ENCODE measurements around the gene TMC2. TPM values are rescaled to one million over a fixed set of nuclear protein-coding genes. Genes with fewer than 3 reads are reported as not detected.

Gene TMC2
- total and polyA plus RNA-seq, 2 of the 8 experiments (the other 6 are each of a cell fraction or from before 2014, with no cell fraction given), result not detected

DNA sequence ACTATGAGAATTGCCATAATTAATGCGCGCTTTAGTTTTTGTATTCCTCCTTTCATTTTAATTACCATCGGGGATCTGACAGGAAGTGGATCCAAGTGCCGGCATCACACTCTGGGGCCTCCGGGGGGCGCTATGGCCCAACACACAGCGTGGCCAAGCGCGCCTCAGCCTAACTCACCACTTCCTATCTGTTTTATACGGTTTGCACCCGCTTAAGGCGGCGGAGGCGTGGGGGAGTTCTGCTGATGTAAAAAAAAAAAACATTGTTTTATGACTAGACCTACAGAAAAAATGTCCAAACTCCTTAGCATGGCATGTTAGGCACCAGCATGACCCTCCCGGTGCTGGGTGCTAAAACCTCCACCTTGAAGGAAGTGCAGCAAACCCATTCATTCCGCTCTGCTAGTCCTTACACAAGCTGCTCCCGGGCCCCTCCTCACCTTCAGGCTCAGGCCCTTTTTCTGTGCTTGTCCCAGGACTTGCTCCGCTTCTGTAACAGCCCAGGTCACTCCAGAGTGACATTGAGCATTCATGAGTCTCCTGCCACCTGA is 151.7 kb downstream of the TMC2 start:
- no peak overlapping the region for H2BK20ac ChIP-seq (ENCODE audit: low read length)
- H3K9me3 ChIP-seq (ENCODE audit: insufficient read depth in 2 of 2, low read depth in 1 of 2, low read length in 1 of 2), result no peaks in the 10 kb centered on the region
- peak in 1 of 2 experiments; percentile 77 for DNase-seq (ENCODE audit: low read depth in 1 of 2, low spot score in 2 of 2)
- 13% methylated on average over 18 of the region's 18 CpGs; no CpG with 5 or more reads in 1 of the 2 experiments for WGBS, 2 experiments (ENCODE audit: extremely low coverage in 1 of 2, insufficient coverage in 1 of 2, insufficient read length in 1 of 2, insufficient replicate concordance in 2 of 2, low coverage in 1 of 2, low lambda C conversion rate in 2 of 2, missing lambda C conversion rate in 1 of 2)
- H2BK15ac ChIP-seq (ENCODE audit: low read length), result no peak overlapping the region
- no peak overlapping the region for H3K27ac ChIP-seq (ENCODE audit: low read depth, low read length)
- H3K4me3 ChIP-seq (ENCODE audit: extremely low read depth in 1 of 4, insufficient read depth in 2 of 4, low read depth in 3 of 4, low read length in 4 of 4), result peak overlapping the region in 2 of 4 experiments; percentile 10 to 50; a peak in 2 of 8 replicates
- no peak overlapping the region for H2AFZ ChIP-seq (ENCODE audit: low read length)
- no peak overlapping the region for H2BK12ac ChIP-seq (ENCODE audit: low read depth, low read length)
- H3K4me1 ChIP-seq (replicated peaks in 1 of 4; ENCODE audit: control insufficient read depth in 3 of 4, insufficient read depth in 4 of 4, low read length in 3 of 4), result peaks cover 3 to 15% (median 6%) of the 10 kb centered on the region in 4 experiments
- no peaks in the 10 kb centered on the region for H3K79me1 ChIP-seq (ENCODE audit: low read depth, low read length)
- no peak overlapping the region for H3K4ac ChIP-seq (replicated peaks; ENCODE audit: insufficient read length, low read depth, low read length)
- H2AK5ac ChIP-seq (ENCODE audit: low read depth, low read length), result no peak overlapping the region
- no peaks in the 10 kb centered on the region; the same call in 1 of the 2 replicates for H3K23me2 ChIP-seq (ENCODE audit: low read depth, low read length)
- peak overlapping the region; percentile 49 to 63 for H3K4me2 ChIP-seq (ENCODE audit: insufficient read depth in 1 of 2, low read depth in 2 of 2, low read length in 2 of 2)
- no peak overlapping the region for H4K5ac ChIP-seq (ENCODE audit: insufficient read length, low read depth, low read length)
- no peak overlapping the region for H4K91ac ChIP-seq (replicated peaks; ENCODE audit: insufficient read length, low read length)
- no peaks in the 10 kb centered on the region for H3K79me2 ChIP-seq (ENCODE audit: control insufficient read depth in 1 of 2, insufficient read depth in 2 of 2, low read length in 2 of 2)
- no peak overlapping the region for H3K9ac ChIP-seq (replicated peaks in 1 of 4; ENCODE audit: extremely low read depth in 1 of 4, low read depth in 3 of 4, low read length in 3 of 4)
- H2BK120ac ChIP-seq (replicated peaks; ENCODE audit: low read depth, low read length), result no peak overlapping the region
- H3K18ac ChIP-seq (ENCODE audit: extremely low read depth, low read length), result no peak overlapping the region
- no peaks in the 10 kb centered on the region for H3K36me3 ChIP-seq (ENCODE audit: control insufficient read depth in 2 of 4, insufficient read depth in 4 of 4, low read length in 3 of 4)
- FAIRE-seq, result peak; percentile 75
- H3K56ac ChIP-seq (replicated peaks; ENCODE audit: insufficient read length, low read depth, low read length), result no peak overlapping the region
- H2BK5ac ChIP-seq (ENCODE audit: low read depth, low read length), result no peak overlapping the region
- H4K8ac ChIP-seq (ENCODE audit: extremely low read depth, insufficient read depth, low read length), result no peak overlapping the region
- H3K27me3 ChIP-seq (replicated peaks in 1 of 4; ENCODE audit: control insufficient read depth in 3 of 4, extremely low read depth in 1 of 4, insufficient read depth in 3 of 4, low read length in 3 of 4), result peaks cover 30 to 44% (median 41%) of the 10 kb centered on the region in 4 experiments
- ChIA-PET CTCF (ENCODE audit: partially characterized antibody) (interaction anchor here (0.6 to 9.2 kb wide), 50 partner anchors 11 to 873 kb away, joined by 3 to 151 read pairs (median 4); partner anchors contain the start of gene CPXM1), POLR2A (ENCODE audit: partially characterized antibody) (interaction anchor here (0.7 to 2.3 kb wide), 8 partner anchors 13 to 1227 kb away, joined by 3 to 9 read pairs (median 3); no protein-coding TSS in a partner anchor)
- no peak overlapping the region for H3K23ac ChIP-seq (ENCODE audit: insufficient read length)
- H4K20me1 ChIP-seq (replicated peaks in 1 of 2; ENCODE audit: control insufficient read depth in 1 of 2, insufficient read depth in 2 of 2, low read length in 2 of 2), result no peaks in the 10 kb centered on the region
- no peak overlapping the region for H3K14ac ChIP-seq (ENCODE audit: insufficient read length)
- no peak for TF ChIP-seq PHF8 (conservative IDR thresholded peaks at IDR 0.05; ENCODE audit: low read depth, low read length)
- no peak for TF ChIP-seq POLR2AphosphoS5 (IDR thresholded peaks at IDR 0.05; ENCODE audit: low read depth, low read length)
- no peak for TF ChIP-seq TCF12 (IDR thresholded peaks at IDR 0.05; ENCODE audit: low read depth, low read length)
- no peak for TF ChIP-seq NRF1 (IDR thresholded peaks at IDR 0.05; ENCODE audit: low read depth, low read length)
- TF ChIP-seq SIN3A (conservative IDR thresholded peaks at IDR 0.05 in 1 of 2, IDR thresholded peaks at IDR 0.05 in 1 of 2; ENCODE audit: low read depth in 1 of 2, low read length in 2 of 2), result peak in 1 of 2 experiments; percentile 46; a peak in 1 of 4 replicates
- peak; percentile 38; the same call in 1 of the 2 replicates for TF ChIP-seq CREB1 (IDR thresholded peaks at IDR 0.05)
- TF ChIP-seq, protein P1, sequence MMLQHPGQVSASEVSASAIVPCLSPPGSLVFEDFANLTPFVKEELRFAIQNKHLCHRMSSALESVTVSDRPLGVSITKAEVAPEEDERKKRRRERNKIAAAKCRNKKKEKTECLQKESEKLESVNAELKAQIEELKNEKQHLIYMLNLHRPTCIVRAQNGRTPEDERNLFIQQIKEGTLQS (IDR thresholded peaks at IDR 0.05; ENCODE audit: insufficient read depth, low read depth, low read length), result no peak
- TF ChIP-seq SP1 (IDR thresholded peaks at IDR 0.05; ENCODE audit: low read depth, low read length), result no peak
- peak; percentile 86 to 91 (median 89) for TF ChIP-seq CTCF (IDR thresholded peaks at IDR 0.05; ENCODE audit: control extremely low read depth in 1 of 3, insufficient read depth in 1 of 3, low read depth in 1 of 3, low read length in 3 of 3)

Data from H1 (cell line).